OCI-LY1 (cell line): Measurements from ENCODE around the gene GPR6.

ENCODE experiments used
- H2AFZ ChIP-seq: fragments of 200-600 bp; sonication (generic), shearing (Covaris generic); 2 replicates; pipeline ENCODE4 v1.6.0; 2014; ENCODE audit warnings: antibody characterized with exemption, mild to moderate bottlenecking, low read length
- H3F3A ChIP-seq: fragments of 200-600 bp; sonication (generic), shearing (Covaris generic); 2 replicates; pipeline ENCODE4 v1.6.0; 2014; ENCODE audit warnings: mild to moderate bottlenecking, antibody characterized with exemption, low read length, moderate library complexity; ENCODE audit not compliant: insufficient read depth
- H3K27ac ChIP-seq: fragments of 200-600 bp; sonication (generic); 2 replicates; pipeline ENCODE4 v1.5.1; 2014; ENCODE audit warnings: low read length, mixed run types, mild to moderate bottlenecking, low read depth; ENCODE audit not compliant: poor library complexity, severe bottlenecking
- H3K27me3 ChIP-seq: fragments of 200-600 bp; sonication (generic); 2 replicates; pipeline ENCODE4 v1.6.0; 2014; ENCODE audit warnings: antibody characterized with exemption, mild to moderate bottlenecking, low read length, moderate library complexity; ENCODE audit not compliant: insufficient read depth
- H3K36me3 ChIP-seq: fragments of 200-600 bp; sonication (generic); 2 replicates; pipeline ENCODE4 v1.6.1; 2014; ENCODE audit warnings: mild to moderate bottlenecking, antibody characterized with exemption, low read length, moderate library complexity, mixed read lengths; ENCODE audit not compliant: insufficient read depth
- H3K4me1 ChIP-seq: fragments of 200-600 bp; sonication (generic); 2 replicates; pipeline ENCODE4 v1.5.1; 2014; ENCODE audit warnings: mild to moderate bottlenecking, low read length, moderate library complexity; ENCODE audit not compliant: insufficient read depth, severe bottlenecking
- H3K4me2 ChIP-seq: fragments of 200-600 bp; sonication (generic), shearing (Covaris generic); 2 replicates; pipeline ENCODE4 v1.6.1; 2014; ENCODE audit warnings: low read length
- H3K4me3 ChIP-seq: fragments of 200-600 bp; sonication (generic); 2 replicates; pipeline ENCODE4 v1.5.1; 2014; ENCODE audit warnings: low read length, low read depth, mild to moderate bottlenecking, mixed read lengths; ENCODE audit not compliant: poor library complexity, severe bottlenecking
- H3K79me2 ChIP-seq: fragments of 200-600 bp; shearing (Covaris generic); 2 replicates; pipeline ENCODE4 v1.6.1; 2016; ENCODE audit warnings: mixed run types, low read length, mixed read lengths; ENCODE audit not compliant: insufficient read depth
- H3K9ac ChIP-seq: fragments of 200-600 bp; sonication (generic), shearing (Covaris generic); 2 replicates; pipeline ENCODE4 v1.6.1; 2014; ENCODE audit warnings: mild to moderate bottlenecking, low read length, mixed read lengths
- H3K9me2 ChIP-seq: fragments of 200-600 bp; sonication (generic), shearing (Covaris generic); 2 replicates; pipeline ENCODE4 v1.6.1; 2014; ENCODE audit warnings: low read depth, mild to moderate bottlenecking, low read length, mixed read lengths
- H3K9me3 ChIP-seq: fragments of 200-600 bp; shearing (Covaris generic); 2 replicates; pipeline ENCODE4 v1.6.1; 2014; ENCODE audit warnings: low read length, mixed read lengths
- H4K20me1 ChIP-seq: fragments of 200-600 bp; sonication (generic), shearing (Covaris generic); 2 replicates; pipeline ENCODE4 v1.6.0; 2016; ENCODE audit warnings: mild to moderate bottlenecking, low read length; ENCODE audit not compliant: insufficient read depth
- EZH2 ChIP-seq: fragments of 200-600 bp; sonication (generic), shearing (Covaris generic); IDR thresholded peaks from 2 replicates; pipeline ENCODE4 v1.8.0; 2017; ENCODE audit warnings: borderline replicate concordance, mixed run types, mild to moderate bottlenecking, antibody characterized with exemption, low read length, moderate library complexity, mixed read lengths
- TF ChIP-seq, protein P1 (sequence below): fragments of 200-600 bp; sonication (generic), shearing (Covaris generic); IDR thresholded peaks from 2 replicates; pipeline ENCODE4 v1.5.1; 2017; ENCODE audit warnings: mild to moderate bottlenecking, antibody characterized with exemption, low read length, moderate library complexity, mixed read lengths

Gene GPR6, protein sequence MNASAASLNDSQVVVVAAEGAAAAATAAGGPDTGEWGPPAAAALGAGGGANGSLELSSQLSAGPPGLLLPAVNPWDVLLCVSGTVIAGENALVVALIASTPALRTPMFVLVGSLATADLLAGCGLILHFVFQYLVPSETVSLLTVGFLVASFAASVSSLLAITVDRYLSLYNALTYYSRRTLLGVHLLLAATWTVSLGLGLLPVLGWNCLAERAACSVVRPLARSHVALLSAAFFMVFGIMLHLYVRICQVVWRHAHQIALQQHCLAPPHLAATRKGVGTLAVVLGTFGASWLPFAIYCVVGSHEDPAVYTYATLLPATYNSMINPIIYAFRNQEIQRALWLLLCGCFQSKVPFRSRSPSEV

DNA sequence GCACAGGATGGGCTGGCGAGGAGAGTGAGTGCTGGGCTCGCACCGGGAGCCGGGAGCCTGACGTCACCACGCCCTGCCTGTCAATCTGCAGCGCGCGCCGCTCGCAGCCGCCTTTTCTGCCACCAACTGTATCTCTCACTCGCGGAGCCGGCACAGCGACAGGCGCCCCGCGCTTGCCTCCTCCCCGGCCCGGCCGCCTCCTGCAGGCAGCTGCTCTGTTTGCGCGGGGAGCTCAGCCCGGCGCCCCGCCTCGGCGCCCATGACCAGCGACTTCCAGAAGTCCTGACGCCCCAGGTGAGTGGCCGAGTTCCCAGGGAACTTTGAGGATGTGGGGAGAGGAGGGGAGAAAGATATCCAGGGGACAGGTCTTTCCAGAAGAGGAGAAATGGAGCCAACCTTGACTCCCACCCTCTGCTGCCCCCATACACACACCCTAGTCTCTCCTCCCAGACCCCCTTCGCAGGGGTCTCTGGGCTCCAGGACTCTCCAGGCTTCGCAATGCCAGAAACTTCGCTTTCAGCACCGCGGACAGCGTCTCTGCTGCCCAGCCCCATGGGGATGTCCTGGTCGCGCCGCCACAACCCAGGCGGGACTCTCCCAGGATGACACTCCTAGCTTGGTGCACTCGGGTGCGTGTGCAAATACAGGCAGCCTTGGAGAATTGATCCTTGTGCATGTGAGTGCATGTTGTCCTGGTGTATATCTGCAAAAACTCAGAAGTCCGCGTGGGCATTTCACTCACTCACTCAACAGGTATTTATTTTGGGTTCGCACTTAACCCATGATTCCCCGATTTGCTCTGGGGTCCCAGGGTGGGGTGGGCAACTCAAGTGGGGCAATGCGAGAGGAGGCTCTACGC is at the start of gene GPR6:
Gene GPR6, plus strand, starts transcription at position 138 of the 859 bp plus-strand sequence. CDS start 802 bp downstream, outside the sequence.
- H3F3A ChIP-seq: no peaks in the 10 kb centered on the region
- no peaks in the 10 kb centered on the region for H3K27me3 ChIP-seq
- H3K4me3 ChIP-seq: no peak within 1 kb of the TSS
- H4K20me1 ChIP-seq: no peaks in the 10 kb centered on the region
- H3K4me2 ChIP-seq: no peak within 1 kb of the TSS
- H3K9me3 ChIP-seq: no peaks in the 10 kb centered on the region
- H3K79me2 ChIP-seq: no peaks in the 10 kb centered on the region
- H3K27ac ChIP-seq: no peak within 1 kb of the TSS
- H3K9me2 ChIP-seq: no peaks in the 10 kb centered on the region
- no peak for TF ChIP-seq EZH2
- TF ChIP-seq, protein P1, sequence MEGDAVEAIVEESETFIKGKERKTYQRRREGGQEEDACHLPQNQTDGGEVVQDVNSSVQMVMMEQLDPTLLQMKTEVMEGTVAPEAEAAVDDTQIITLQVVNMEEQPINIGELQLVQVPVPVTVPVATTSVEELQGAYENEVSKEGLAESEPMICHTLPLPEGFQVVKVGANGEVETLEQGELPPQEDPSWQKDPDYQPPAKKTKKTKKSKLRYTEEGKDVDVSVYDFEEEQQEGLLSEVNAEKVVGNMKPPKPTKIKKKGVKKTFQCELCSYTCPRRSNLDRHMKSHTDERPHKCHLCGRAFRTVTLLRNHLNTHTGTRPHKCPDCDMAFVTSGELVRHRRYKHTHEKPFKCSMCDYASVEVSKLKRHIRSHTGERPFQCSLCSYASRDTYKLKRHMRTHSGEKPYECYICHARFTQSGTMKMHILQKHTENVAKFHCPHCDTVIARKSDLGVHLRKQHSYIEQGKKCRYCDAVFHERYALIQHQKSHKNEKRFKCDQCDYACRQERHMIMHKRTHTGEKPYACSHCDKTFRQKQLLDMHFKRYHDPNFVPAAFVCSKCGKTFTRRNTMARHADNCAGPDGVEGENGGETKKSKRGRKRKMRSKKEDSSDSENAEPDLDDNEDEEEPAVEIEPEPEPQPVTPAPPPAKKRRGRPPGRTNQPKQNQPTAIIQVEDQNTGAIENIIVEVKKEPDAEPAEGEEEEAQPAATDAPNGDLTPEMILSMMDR: no peak
- H3K36me3 ChIP-seq: no peaks in the 10 kb centered on the region
- H3K4me1 ChIP-seq: no peaks in the 10 kb centered on the region
- no peak within 1 kb of the TSS for H2AFZ ChIP-seq
- H3K9ac ChIP-seq: no peak within 1 kb of the TSS

GRCh38 chr6:109934293-109934692 is 43.8 kb upstream of the GPR6 start:
- no peak for TF ChIP-seq EZH2
- TF ChIP-seq, protein P1: no peak

GRCh38 chr6:109939654-109940053 is 38.5 kb upstream of the GPR6 start:
- no peak overlapping the region for H3K4me2 ChIP-seq
- no peaks in the 10 kb centered on the region for H3K27me3 ChIP-seq
- no peak overlapping the region for H3K9ac ChIP-seq
- H3K4me3 ChIP-seq: no peak overlapping the region
- H3K4me1 ChIP-seq: no peaks in the 10 kb centered on the region
- H3K27ac ChIP-seq: no peak overlapping the region
- no peaks in the 10 kb centered on the region for H3K9me2 ChIP-seq
- H3K9me3 ChIP-seq: no peaks in the 10 kb centered on the region
- TF ChIP-seq EZH2: no peak
- TF ChIP-seq, protein P1: no peak
- no peaks in the 10 kb centered on the region for H3K79me2 ChIP-seq
- no peaks in the 10 kb centered on the region for H3F3A ChIP-seq
- H4K20me1 ChIP-seq: no peaks in the 10 kb centered on the region
- no peak overlapping the region for H2AFZ ChIP-seq
- no peaks in the 10 kb centered on the region for H3K36me3 ChIP-seq

More at GRCh38 chr6:109934293-109934692, 43.8 kb upstream of the GPR6 start:
- H3K4me2 ChIP-seq: no peak overlapping the region
- no peaks in the 10 kb centered on the region for H3K9me2 ChIP-seq
- H3F3A ChIP-seq: no peaks in the 10 kb centered on the region
- H3K4me3 ChIP-seq: no peak overlapping the region
- H3K4me1 ChIP-seq: no peaks in the 10 kb centered on the region
- no peak overlapping the region for H3K27ac ChIP-seq
- H3K9me3 ChIP-seq: no peaks in the 10 kb centered on the region
- H3K27me3 ChIP-seq: no peaks in the 10 kb centered on the region
- no peaks in the 10 kb centered on the region for H3K79me2 ChIP-seq
- no peaks in the 10 kb centered on the region for H4K20me1 ChIP-seq
- no peaks in the 10 kb centered on the region for H3K36me3 ChIP-seq
- H2AFZ ChIP-seq: no peak overlapping the region
- no peak overlapping the region for H3K9ac ChIP-seq
